Endothelial cell of umbilical vein (primary cell): ENCODE results near the gene SNAPC4. TPM values are rescaled to one million over a fixed set of nuclear protein-coding genes. Genes with fewer than 3 reads are reported as not detected.

Experiments used
- BruUV-seq: library from RNA; stranded (reverse); fragments of 400-500 nt; replicated peaks from 2 replicates; lab custom pipeline; 2021; lab: Mats Ljungman, UMichigan
- CTCF ChIA-PET: fragments of 300-600, 350-600 bp; sonication (Branson Sonifier 250); formaldehyde crosslinking; loops from one replicate; lab custom pipeline; 2021; ENCODE audit warnings: antibody characterized with exemption, inconsistent platforms; lab: Charles Lee
- POLR2A ChIA-PET: fragments of 300-600, 350-600 bp; sonication (Branson Sonifier 250); formaldehyde crosslinking; loops from one replicate; lab custom pipeline; 2021; ENCODE audit warnings: antibody characterized with exemption, inconsistent platforms; lab: Charles Lee
- DNase-seq: peaks from one replicate; pipeline ENCODE4 v3.0.0-alpha.2; 2011; ENCODE audit warnings: low read depth, low spot score
- FAIRE-seq: peaks from 2 replicates; lab custom pipeline; 2011; peaks lifted over from hg19 to GRCh38; lab: Jason Lieb, UNC
- H2AFZ ChIP-seq: 2 replicates; pipeline ENCODE4 v1.6.0; 2012; ENCODE audit warnings: low read depth, low read length, control low read depth, inconsistent platforms
- H3K27ac ChIP-seq: 2 replicates; pipeline ENCODE4 v1.5.1; 2011; ENCODE audit warnings: low read depth, mild to moderate bottlenecking, control low read depth, low read length, moderate library complexity; ENCODE audit not compliant: insufficient read depth
- H3K27me3 ChIP-seq, 2 experiments: 2 replicates each; pipeline versions ENCODE4 v1.6.0 to v1.6.1; 2011; ENCODE audit warnings: low read length in 2 of 2, mixed read lengths in 1 of 2; ENCODE audit not compliant: control insufficient read depth in 2 of 2, insufficient read depth in 2 of 2
- H3K36me3 ChIP-seq, 2 experiments: 2 replicates in 1 of 2; 3 replicates in 1 of 2; pipeline ENCODE4 v1.5.1; 2011; ENCODE audit warnings: low read length in 2 of 2, mild to moderate bottlenecking in 1 of 2, moderate library complexity in 1 of 2; ENCODE audit not compliant: control insufficient read depth in 2 of 2, insufficient read depth in 2 of 2; ENCODE audit errors: extremely low read depth in 1 of 2
- H3K4me1 ChIP-seq: 3 replicates; pipeline ENCODE4 v1.5.1; 2011; ENCODE audit warnings: mild to moderate bottlenecking, low read length; ENCODE audit not compliant: control insufficient read depth, insufficient read depth; ENCODE audit errors: extremely low read depth
- H3K4me2 ChIP-seq: 2 replicates; pipeline ENCODE4 v1.6.1; 2011; ENCODE audit warnings: low read length, control low read depth, mixed read lengths; ENCODE audit not compliant: insufficient read depth
- H3K4me3 ChIP-seq, 3 experiments: fragments of 200-600 bp in 1 of 3; sonication (generic), shearing (Covaris generic) in 1 of 3; replicated peaks in 1 of 3; 2 replicates each; pipeline ENCODE4 v1.5.1; 2011 to 2016; ENCODE audit warnings: control low read depth in 3 of 3, low read length in 3 of 3, mild to moderate bottlenecking in 2 of 3, inconsistent platforms in 1 of 3, low read depth in 1 of 3, moderate library complexity in 1 of 3; ENCODE audit not compliant: insufficient read depth in 1 of 3
- H3K79me2 ChIP-seq: 2 replicates; pipeline ENCODE4 v1.6.0; 2012; ENCODE audit warnings: low read length, inconsistent platforms; ENCODE audit not compliant: control insufficient read depth, insufficient read depth
- H3K9ac ChIP-seq: replicated peaks from 2 replicates; pipeline ENCODE3; 2011; ENCODE audit warnings: low read length, control low read depth; ENCODE audit not compliant: insufficient read depth; ENCODE audit errors: extremely low read depth
- H3K9me1 ChIP-seq: replicated peaks from 3 replicates; pipeline ENCODE4 v1.6.0; 2011; ENCODE audit warnings: mild to moderate bottlenecking, low read length; ENCODE audit not compliant: control insufficient read depth, insufficient read depth; ENCODE audit errors: extremely low read depth
- H3K9me3 ChIP-seq: replicated peaks from 2 replicates; pipeline ENCODE4 v1.5.1; 2012; ENCODE audit warnings: low read length, inconsistent platforms; ENCODE audit not compliant: control insufficient read depth, insufficient read depth
- H4K20me1 ChIP-seq: replicated peaks from 2 replicates; pipeline ENCODE3; 2011; ENCODE audit warnings: mild to moderate bottlenecking, low read length; ENCODE audit not compliant: control insufficient read depth, insufficient read depth; ENCODE audit errors: extremely low read depth
- CTCF ChIP-seq, 2 donors: IDR thresholded peaks; 1 replicate in 1 of 2; 2 replicates in 1 of 2; pipeline ENCODE4 v1.5.1; 2011; ENCODE audit warnings: low read length in 2 of 2, mild to moderate bottlenecking in 2 of 2, moderate library complexity in 2 of 2, control low read depth in 1 of 2, inconsistent platforms in 1 of 2, low read depth in 1 of 2; ENCODE audit not compliant: insufficient read depth in 1 of 2; ENCODE audit errors: extremely low read depth in 1 of 2
- EZH2 ChIP-seq: IDR thresholded peaks from 2 replicates; pipeline ENCODE4 v1.6.1; 2012; ENCODE audit warnings: borderline replicate concordance, low read depth, mild to moderate bottlenecking, moderate library complexity, low read length, inconsistent platforms; ENCODE audit not compliant: severe bottlenecking
- FOS ChIP-seq: IDR thresholded peaks from 2 replicates; pipeline ENCODE4 v1.6.1; 2011; ENCODE audit warnings: mild to moderate bottlenecking, low read length, moderate library complexity, borderline replicate concordance; ENCODE audit not compliant: insufficient read depth
- GATA2 ChIP-seq: IDR thresholded peaks from 2 replicates; pipeline ENCODE4 v1.7.0; 2011; ENCODE audit warnings: low read depth, mild to moderate bottlenecking, moderate library complexity, mixed read lengths, low read length; ENCODE audit not compliant: insufficient read length, insufficient read depth
- JUN ChIP-seq: IDR thresholded peaks from 2 replicates; pipeline ENCODE4 v1.6.1; 2011; ENCODE audit warnings: borderline replicate concordance, low read depth; ENCODE audit not compliant: insufficient read length, insufficient read depth
- MYC ChIP-seq: IDR thresholded peaks from one replicate; pipeline ENCODE4 v1.6.1; 2011; ENCODE audit warnings: mild to moderate bottlenecking, low read depth, low read length
- POLR2A ChIP-seq: IDR thresholded peaks from 2 replicates; pipeline ENCODE4 v1.6.1; 2012; ENCODE audit warnings: low read depth, mild to moderate bottlenecking, control low read depth, low read length
- POLR2AphosphoS5 ChIP-seq: IDR thresholded peaks from 2 replicates; pipeline ENCODE4 v1.6.1; 2012; ENCODE audit warnings: low read depth, mild to moderate bottlenecking, control low read depth, low read length, moderate library complexity; ENCODE audit not compliant: insufficient read depth
- dilution Hi-C: fragments of 300-500 bp; cut with MboI; formaldehyde crosslinking; loops from one replicate; pipeline ENCODE4 v1.15.0; 2019; ENCODE audit warnings: low sequenced_read_pairs; ENCODE audit not compliant: extremely low pct_ligation_motif_present
- intact Hi-C: fragments of 100-400 bp; cut with micrococcal nuclease; formaldehyde crosslinking; loops from one replicate; pipeline ENCODE4 v1.10.0; 2022
- polyA plus RNA-seq, 4 experiments: library from polyadenylated mRNA; depleted of rRNA in 3 of 4; stranded (reverse) in 3 of 4; unstranded in 1 of 4; fragments of >200 nt; gene quantifications; 2 replicates each; pipeline versions ENCODE4 v1.2.1 to v1.2.3, GENCODE V29; 2011 to 2012; ENCODE audit warnings: missing spikeins in 1 of 4
- total RNA-seq: library from RNA; stranded (reverse); gene quantifications from 2 replicates; pipeline ENCODE4 v1.2.3, GENCODE V29; 2021
- TF ChIP-seq, protein P1 (sequence below): IDR thresholded peaks from 2 replicates; pipeline ENCODE4 v1.6.1; 2011; ENCODE audit not compliant: insufficient read depth, insufficient read length

SNAPC4 gene
- total and polyA plus RNA-seq, 2 donors (not counting 3 experiments of a cell fraction or from before 2014, with no cell fraction given) = 6.7 to 17.5 TPM

GRCh38 chr9:136430588-136431234 lies 30.7 kb upstream of the SNAPC4 start:
- no peak overlapping the region for H3K4me2 ChIP-seq
- H3K9ac ChIP-seq = no peak overlapping the region
- H2AFZ ChIP-seq = no peak overlapping the region
- ChIA-PET CTCF (no interaction called here), POLR2A (no interaction called here)
- dilution Hi-C loops (no loop called here), intact Hi-C loops (no loop called here)
- peaks cover 10% of the 10 kb centered on the region for H3K79me2 ChIP-seq
- BruUV-seq = no TSS peak
- peaks cover 4 to 17% of the 10 kb centered on the region in 2 experiments for H3K36me3 ChIP-seq
- no peaks in the 10 kb centered on the region for H3K27me3 ChIP-seq
- DNase-seq (no peak), FAIRE-seq (no peak)
- no peaks in the 10 kb centered on the region for H3K9me3 ChIP-seq
- TF ChIP-seq POLR2A = no peak
- TF ChIP-seq JUN = no peak
- no peak for TF ChIP-seq CTCF (IDR thresholded peaks at IDR 0.05; ENCODE audit: extremely low read depth in 1 of 2, insufficient read depth in 1 of 2, low read depth in 1 of 2, low read length in 2 of 2)
- TF ChIP-seq, protein P1, sequence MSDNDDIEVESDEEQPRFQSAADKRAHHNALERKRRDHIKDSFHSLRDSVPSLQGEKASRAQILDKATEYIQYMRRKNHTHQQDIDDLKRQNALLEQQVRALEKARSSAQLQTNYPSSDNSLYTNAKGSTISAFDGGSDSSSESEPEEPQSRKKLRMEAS = no peak
- no peak for TF ChIP-seq GATA2
- no peak for TF ChIP-seq POLR2AphosphoS5
- no peak for TF ChIP-seq MYC
- no peak for TF ChIP-seq EZH2
- TF ChIP-seq FOS = no peak
- H3K4me1 ChIP-seq = no peaks in the 10 kb centered on the region
- no peaks in the 10 kb centered on the region for H4K20me1 ChIP-seq
- H3K27ac ChIP-seq = no peak overlapping the region
- H3K4me3 ChIP-seq = no peak overlapping the region
- no peaks in the 10 kb centered on the region for H3K9me1 ChIP-seq
